H1 (cell line): ENCODE data around the gene KRT35. TPM values are rescaled to one million over a fixed set of nuclear protein-coding genes. Genes with fewer than 3 reads are reported as not detected.

Experiments
- CTCF ChIA-PET: fragments of 300-600 bp; sonication (Branson Sonifier 250); formaldehyde crosslinking; loops from one replicate; lab custom pipeline; 2021; ENCODE audit not compliant: partially characterized antibody; lab: Charles Lee
- POLR2A ChIA-PET: fragments of 300-600 bp; sonication (Branson Sonifier 250); formaldehyde crosslinking; loops from one replicate; lab custom pipeline; 2021; ENCODE audit warnings: inconsistent platforms; ENCODE audit not compliant: partially characterized antibody; lab: Charles Lee
- DNase-seq, 2 experiments: peaks; one replicate each; pipeline versions ENCODE4 v3.0.0 to v3.0.0-alpha.2; 2010 to 2022; ENCODE audit warnings: low spot score in 2 of 2, low read depth in 1 of 2, mixed read lengths in 1 of 2
- FAIRE-seq: peaks from 2 replicates; lab custom pipeline; 2011; peaks lifted over from hg19 to GRCh38; lab: Jason Lieb, UNC
- H2AFZ ChIP-seq: 2 replicates; pipeline ENCODE4 v1.8.1; 2012; ENCODE audit warnings: low read length, inconsistent platforms
- H2AK5ac ChIP-seq: 2 replicates; pipeline ENCODE4 v1.6.1; 2013; ENCODE audit warnings: low read depth, low read length
- H2BK120ac ChIP-seq: replicated peaks from 2 replicates; pipeline ENCODE3; 2013; ENCODE audit warnings: low read depth, low read length, inconsistent platforms
- H2BK12ac ChIP-seq: 2 replicates; pipeline ENCODE4 v1.6.1; 2013; ENCODE audit warnings: low read depth, low read length
- H2BK15ac ChIP-seq: 2 replicates; pipeline ENCODE4 v1.6.1; 2013; ENCODE audit warnings: low read length
- H2BK20ac ChIP-seq: 2 replicates; pipeline ENCODE4 v1.6.1; 2013; ENCODE audit warnings: low read length
- H2BK5ac ChIP-seq: 2 replicates; pipeline ENCODE4 v1.6.1; 2013; ENCODE audit warnings: low read depth, low read length
- H3K14ac ChIP-seq: 2 replicates; pipeline ENCODE4 v1.6.1; 2013; ENCODE audit warnings: inconsistent platforms; ENCODE audit not compliant: insufficient read length
- H3K18ac ChIP-seq: 2 replicates; pipeline ENCODE4 v1.6.1; 2013; ENCODE audit warnings: low read length; ENCODE audit errors: extremely low read depth
- H3K23ac ChIP-seq: 2 replicates; pipeline ENCODE4 v1.6.1; 2013; ENCODE audit warnings: inconsistent platforms; ENCODE audit not compliant: insufficient read length
- H3K23me2 ChIP-seq: 2 replicates; pipeline ENCODE4 v1.6.1; 2013; ENCODE audit warnings: low read depth, low read length
- H3K27ac ChIP-seq: 2 replicates; pipeline ENCODE4 v1.6.1; 2011; ENCODE audit warnings: low read depth, low read length, inconsistent platforms
- H3K27me3 ChIP-seq, 4 experiments: replicated peaks in 1 of 4; 1 replicate in 1 of 4; 2 replicates in 3 of 4; pipeline versions ENCODE4 v1.6.1 to v1.8.1; 2011 to 2013; ENCODE audit warnings: low read length in 3 of 4, mild to moderate bottlenecking in 3 of 4, inconsistent platforms in 2 of 4, mixed read lengths in 2 of 4, moderate library complexity in 1 of 4; ENCODE audit not compliant: control insufficient read depth in 3 of 4, insufficient read depth in 3 of 4; ENCODE audit errors: extremely low read depth in 1 of 4
- H3K36me3 ChIP-seq, 4 experiments: 2 replicates each; pipeline versions ENCODE4 v1.6.1 to v1.8.1; 2011 to 2013; ENCODE audit warnings: mild to moderate bottlenecking in 4 of 4, low read length in 3 of 4, moderate library complexity in 2 of 4, control low read depth in 1 of 4, inconsistent platforms in 1 of 4; ENCODE audit not compliant: insufficient read depth in 4 of 4, control insufficient read depth in 2 of 4
- H3K4ac ChIP-seq: replicated peaks from 2 replicates; pipeline ENCODE3; 2013; ENCODE audit warnings: low read length, low read depth, mixed read lengths, inconsistent platforms; ENCODE audit not compliant: insufficient read length
- H3K4me1 ChIP-seq, 4 experiments: replicated peaks in 1 of 4; 1 replicate in 1 of 4; 2 replicates in 3 of 4; pipeline versions ENCODE4 v1.6.1 to v1.8.1; 2011 to 2013; ENCODE audit warnings: low read length in 3 of 4, inconsistent platforms in 2 of 4, mixed read lengths in 1 of 4; ENCODE audit not compliant: insufficient read depth in 4 of 4, control insufficient read depth in 3 of 4
- H3K4me2 ChIP-seq, 2 experiments: 2 replicates each; pipeline versions ENCODE4 v1.6.1 to v1.8.1; 2011 to 2013; ENCODE audit warnings: low read depth in 2 of 2, low read length in 2 of 2, control low read depth in 1 of 2, inconsistent platforms in 1 of 2, mild to moderate bottlenecking in 1 of 2; ENCODE audit not compliant: insufficient read depth in 1 of 2
- H3K4me3 ChIP-seq, 4 experiments: fragments of 200-600, 300-600 bp in 1 of 4; sonication (generic), shearing (Covaris generic), sonication (Bioruptor Twin) in 1 of 4; 2 replicates each; pipeline versions ENCODE4 v1.5.1 to v1.8.1; 2011 to 2016; ENCODE audit warnings: low read length in 4 of 4, low read depth in 3 of 4, control low read depth in 2 of 4, inconsistent platforms in 2 of 4, mild to moderate bottlenecking in 2 of 4, mixed read lengths in 1 of 4, moderate library complexity in 1 of 4; ENCODE audit not compliant: insufficient read depth in 2 of 4; ENCODE audit errors: extremely low read depth in 1 of 4
- H3K56ac ChIP-seq: replicated peaks from 2 replicates; pipeline ENCODE3; 2013; ENCODE audit warnings: low read depth, mild to moderate bottlenecking, mixed read lengths, low read length, inconsistent platforms; ENCODE audit not compliant: insufficient read length
- H3K79me1 ChIP-seq: 2 replicates; pipeline ENCODE4 v1.6.1; 2013; ENCODE audit warnings: low read depth, low read length, control low read depth
- H3K79me2 ChIP-seq, 2 experiments: 2 replicates each; pipeline versions ENCODE4 v1.6.1 to v1.8.1; 2012 to 2013; ENCODE audit warnings: low read length in 2 of 2, mild to moderate bottlenecking in 2 of 2, inconsistent platforms in 1 of 2; ENCODE audit not compliant: insufficient read depth in 2 of 2, control insufficient read depth in 1 of 2
- H3K9ac ChIP-seq, 4 experiments: replicated peaks in 1 of 4; 1 replicate in 1 of 4; 2 replicates in 3 of 4; pipeline versions ENCODE4 v1.6.1 to v1.8.1; 2011 to 2013; ENCODE audit warnings: low read depth in 3 of 4, low read length in 3 of 4, control low read depth in 2 of 4, mild to moderate bottlenecking in 2 of 4, moderate library complexity in 2 of 4, inconsistent platforms in 1 of 4; ENCODE audit errors: extremely low read depth in 1 of 4
- H3K9me3 ChIP-seq, 2 experiments: 2 replicates each; pipeline versions ENCODE4 v1.6.1 to v1.8.1; 2012 to 2013; ENCODE audit warnings: mild to moderate bottlenecking in 2 of 2, moderate library complexity in 2 of 2, control low read depth in 1 of 2, inconsistent platforms in 1 of 2, low read depth in 1 of 2, low read length in 1 of 2, mixed read lengths in 1 of 2; ENCODE audit not compliant: insufficient read depth in 2 of 2
- H4K20me1 ChIP-seq, 2 experiments: replicated peaks in 1 of 2; 2 replicates each; pipeline versions ENCODE3 to v1.8.1; 2011 to 2013; ENCODE audit warnings: inconsistent platforms in 2 of 2, low read length in 2 of 2, mild to moderate bottlenecking in 1 of 2; ENCODE audit not compliant: insufficient read depth in 2 of 2, control insufficient read depth in 1 of 2
- H4K5ac ChIP-seq: 2 replicates; pipeline ENCODE4 v1.6.1; 2013; ENCODE audit warnings: low read length, low read depth, mixed read lengths, inconsistent platforms; ENCODE audit not compliant: insufficient read length
- H4K8ac ChIP-seq: 2 replicates; pipeline ENCODE4 v1.8.0; 2013; ENCODE audit warnings: mild to moderate bottlenecking, moderate library complexity, low read length, inconsistent platforms; ENCODE audit not compliant: insufficient read depth; ENCODE audit errors: extremely low read depth
- H4K91ac ChIP-seq: replicated peaks from 2 replicates; pipeline ENCODE3; 2013; ENCODE audit warnings: low read length, mixed read lengths, inconsistent platforms; ENCODE audit not compliant: insufficient read length
- KDM1A ChIP-seq: fragments of 200-600, 300-600 bp; sonication (generic); IDR thresholded peaks from 2 replicates; pipeline ENCODE4 v1.7.1; 2016; ENCODE audit warnings: mild to moderate bottlenecking, low read length, borderline replicate concordance
- POLR2A ChIP-seq, 2 experiments: IDR thresholded peaks; 1 replicate in 1 of 2; 2 replicates in 1 of 2; pipeline ENCODE4 v1.6.1; 2011; ENCODE audit warnings: low read depth in 2 of 2, low read length in 2 of 2, mild to moderate bottlenecking in 2 of 2; ENCODE audit errors: control extremely low read depth in 1 of 2
- RXRA ChIP-seq: IDR thresholded peaks from 2 replicates; pipeline ENCODE4 v1.6.1; 2011; ENCODE audit warnings: low read depth, mild to moderate bottlenecking, low read length, moderate library complexity; ENCODE audit not compliant: insufficient read depth
- SAP30 ChIP-seq: fragments of 300-600 bp; sonication (generic); IDR thresholded peaks from 2 replicates; pipeline ENCODE4 v1.7.1; 2012; ENCODE audit warnings: low read length, moderate library complexity, mild to moderate bottlenecking, inconsistent platforms; ENCODE audit not compliant: insufficient read depth, insufficient replicate concordance
- SIN3A ChIP-seq, 2 experiments: IDR thresholded peaks in 1 of 2; conservative IDR thresholded peaks in 1 of 2; 2 replicates each; pipeline ENCODE4 v1.6.1; 2011 to 2012; ENCODE audit warnings: low read length in 2 of 2, improper control_type of control experiment in 1 of 2, low read depth in 1 of 2, mild to moderate bottlenecking in 1 of 2
- SIX5 ChIP-seq: IDR thresholded peaks from 2 replicates; pipeline ENCODE4 v1.6.1; 2011; ENCODE audit warnings: mild to moderate bottlenecking, low read depth, low read length
- SUZ12 ChIP-seq: fragments of 200-600 bp; sonication (generic); IDR thresholded peaks from 2 replicates; pipeline ENCODE4 v1.6.1; 2012; ENCODE audit warnings: mild to moderate bottlenecking, inconsistent platforms, low read length, moderate library complexity, mixed read lengths
- TBP ChIP-seq: IDR thresholded peaks from 2 replicates; pipeline ENCODE4 v1.6.1; 2011; ENCODE audit warnings: low read depth, low read length, improper control_type of control experiment
- WGBS, 2 experiments: shearing (Covaris generic) in 1 of 2; methylation state at CpG; one replicate each; pipeline versions ENCODE4 v1.1.6 to v1.1.7; 2013 to 2015; ENCODE audit warnings: low lambda C conversion rate in 2 of 2, mixed read lengths in 2 of 2, inconsistent platforms in 1 of 2, low coverage in 1 of 2, missing lambda C conversion rate in 1 of 2; ENCODE audit not compliant: insufficient replicate concordance in 2 of 2, insufficient coverage in 1 of 2, insufficient read length in 1 of 2; ENCODE audit errors: extremely low coverage in 1 of 2, missing lambda C conversion rate in 1 of 2; 5-methylcytosine and 5-hydroxymethylcytosine counted together
- polyA plus RNA-seq, 7 experiments: library from polyadenylated mRNA; depleted of rRNA in 3 of 7; stranded (reverse) in 5 of 7; unstranded in 2 of 7; fragments of >200 nt in 5 of 7; fragments of 200-250 nt in 2 of 7; gene quantifications; 1 replicate in 5 of 7; 2 replicates in 1 of 7; 4 replicates in 1 of 7; pipeline versions ENCODE4 v1.2.1 to v1.2.3, GENCODE V29; 2011 to 2013; ENCODE audit warnings: missing spikeins in 2 of 7, mixed read lengths in 2 of 7
- total RNA-seq: library from RNA; stranded (reverse); fragmentation: NEBNext Ultra II Directional; extraction: Animal tissue kit (Norgen Biotek cat#: 25700); gene quantifications from 2 replicates; pipeline ENCODE4 v1.2.1, GENCODE V29; 2021

Gene KRT35
- total and polyA plus RNA-seq, 2 of the 8 experiments (the other 6 are each of a cell fraction or from before 2014, with no cell fraction given): not detected

- Histone ChIP-seq H4K91ac (no peak overlapping the region), H3K79me1 (no peaks in the 10 kb centered on the region), H2AK5ac (no peak overlapping the region), H3K56ac (no peak overlapping the region), H3K27ac (no peak overlapping the region), H3K14ac (no peak overlapping the region), H3K4me2 (no peak overlapping the region), H4K5ac (no peak overlapping the region), H3K18ac (no peak overlapping the region), H2AFZ (no peak overlapping the region), H3K27me3 (no peaks in the 10 kb centered on the region), H2BK120ac (no peak overlapping the region), H3K9me3 (no peaks in the 10 kb centered on the region; a peak in 1 of 4 replicates), H2BK5ac (no peak overlapping the region), H3K4ac (no peak overlapping the region), H3K36me3 (no peaks in the 10 kb centered on the region), H4K8ac (no peak overlapping the region), H3K23ac (no peak overlapping the region), H3K9ac (no peak overlapping the region), H4K20me1 (no peaks in the 10 kb centered on the region), H2BK12ac (no peak overlapping the region), H2BK15ac (no peak overlapping the region), H2BK20ac (no peak overlapping the region), H3K23me2 (no peaks in the 10 kb centered on the region), H3K4me3 (no peak overlapping the region), H3K79me2 (no peaks in the 10 kb centered on the region), H3K4me1 (no peaks in the 10 kb centered on the region)
- DNase-seq (no peak), FAIRE-seq (no peak)
- 92% methylated on average over 6 of the region's 6 CpGs; no CpG with 5 or more reads in 1 of the 2 experiments for WGBS, 2 experiments
- POLR2A ChIA-PET: interaction anchor here (0.6 kb wide), 1 partner anchor 81 kb away, joined by 3 read pairs; no protein-coding TSS in a partner anchor
- CTCF ChIA-PET: interaction anchor here (0.9 to 2.0 kb wide), 2 partner anchors 17 to 22 kb away, joined by 3 to 5 read pairs; no protein-coding TSS in a partner anchor
- TF ChIP-seq SIN3A (conservative IDR thresholded peaks at IDR 0.05 in 1 of 2, IDR thresholded peaks at IDR 0.05 in 1 of 2; ENCODE audit: low read depth in 1 of 2, low read length in 2 of 2): no peak
- TF ChIP-seq POLR2A (IDR thresholded peaks at IDR 0.05; ENCODE audit: control extremely low read depth in 1 of 2, low read depth in 2 of 2, low read length in 2 of 2): no peak
- TF ChIP-seq SUZ12: no peak
- TF ChIP-seq TBP: no peak
- TF ChIP-seq RXRA: no peak
- no peak for TF ChIP-seq SAP30
- no peak for TF ChIP-seq SIX5
- no peak for TF ChIP-seq KDM1A
Observed at GRCh38 chr17:41464682-41465081, 16.3 kb downstream of the KRT35 start.
